AG04449 (cell line): ENCODE data around the gene SLC6A13.

ENCODE experiments used
- CTCF ChIA-PET: fragments of 350-600 bp; formaldehyde crosslinking; extraction: SDS; loops from one replicate; lab custom pipeline; 2021; ENCODE audit warnings: antibody characterized with exemption; lab: Yijun Ruan, JAX
- POLR2A ChIA-PET: fragments of 400-600, 350-600 bp; formaldehyde crosslinking; extraction: SDS; loops from one replicate; lab custom pipeline; 2020; ENCODE audit warnings: antibody characterized with exemption, inconsistent platforms; lab: Yijun Ruan, JAX
- DNase-seq: peaks from one replicate; pipeline ENCODE4 v3.0.0-alpha.2; 2010; ENCODE audit warnings: low read depth, low spot score
- H3K4me3 ChIP-seq: 2 replicates; pipeline ENCODE4 v1.5.1; 2011; ENCODE audit warnings: low read depth, mild to moderate bottlenecking, control low read depth, low read length
- TF ChIP-seq, protein P1 (sequence below): IDR thresholded peaks from one replicate; pipeline ENCODE4 v1.5.1; 2011; ENCODE audit warnings: mild to moderate bottlenecking, moderate library complexity, low read length, control low read depth, inconsistent platforms; ENCODE audit not compliant: insufficient read depth; ENCODE audit errors: missing control alignments

The SLC6A13 gene

DNA sequence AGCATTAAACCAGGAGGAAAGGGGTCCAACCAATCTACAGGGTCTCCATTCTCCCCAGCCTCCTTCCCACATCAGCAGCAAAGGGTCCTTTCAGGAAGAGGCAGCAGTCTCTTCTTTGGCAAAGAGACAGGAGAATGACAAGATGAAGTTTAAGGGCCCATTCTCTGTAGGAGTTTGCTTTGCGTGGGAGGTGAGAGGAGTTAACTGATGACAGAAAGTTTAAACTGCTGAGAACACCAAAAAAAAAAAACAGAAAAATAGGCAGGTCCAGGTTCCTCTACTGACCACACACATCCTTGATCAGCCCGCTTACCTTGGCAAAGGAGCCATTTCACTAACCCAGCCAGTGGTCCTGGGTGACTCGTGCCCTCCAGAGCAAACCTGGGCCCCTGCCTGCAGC, 5.7 kb downstream of the SLC6A13 start:
- TF ChIP-seq, protein P1, sequence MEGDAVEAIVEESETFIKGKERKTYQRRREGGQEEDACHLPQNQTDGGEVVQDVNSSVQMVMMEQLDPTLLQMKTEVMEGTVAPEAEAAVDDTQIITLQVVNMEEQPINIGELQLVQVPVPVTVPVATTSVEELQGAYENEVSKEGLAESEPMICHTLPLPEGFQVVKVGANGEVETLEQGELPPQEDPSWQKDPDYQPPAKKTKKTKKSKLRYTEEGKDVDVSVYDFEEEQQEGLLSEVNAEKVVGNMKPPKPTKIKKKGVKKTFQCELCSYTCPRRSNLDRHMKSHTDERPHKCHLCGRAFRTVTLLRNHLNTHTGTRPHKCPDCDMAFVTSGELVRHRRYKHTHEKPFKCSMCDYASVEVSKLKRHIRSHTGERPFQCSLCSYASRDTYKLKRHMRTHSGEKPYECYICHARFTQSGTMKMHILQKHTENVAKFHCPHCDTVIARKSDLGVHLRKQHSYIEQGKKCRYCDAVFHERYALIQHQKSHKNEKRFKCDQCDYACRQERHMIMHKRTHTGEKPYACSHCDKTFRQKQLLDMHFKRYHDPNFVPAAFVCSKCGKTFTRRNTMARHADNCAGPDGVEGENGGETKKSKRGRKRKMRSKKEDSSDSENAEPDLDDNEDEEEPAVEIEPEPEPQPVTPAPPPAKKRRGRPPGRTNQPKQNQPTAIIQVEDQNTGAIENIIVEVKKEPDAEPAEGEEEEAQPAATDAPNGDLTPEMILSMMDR, result no peak
- H3K4me3 ChIP-seq, result no peak overlapping the region
- ChIA-PET CTCF (no interaction called here), POLR2A (no interaction called here)
- DNase-seq, result no peak

DNA sequence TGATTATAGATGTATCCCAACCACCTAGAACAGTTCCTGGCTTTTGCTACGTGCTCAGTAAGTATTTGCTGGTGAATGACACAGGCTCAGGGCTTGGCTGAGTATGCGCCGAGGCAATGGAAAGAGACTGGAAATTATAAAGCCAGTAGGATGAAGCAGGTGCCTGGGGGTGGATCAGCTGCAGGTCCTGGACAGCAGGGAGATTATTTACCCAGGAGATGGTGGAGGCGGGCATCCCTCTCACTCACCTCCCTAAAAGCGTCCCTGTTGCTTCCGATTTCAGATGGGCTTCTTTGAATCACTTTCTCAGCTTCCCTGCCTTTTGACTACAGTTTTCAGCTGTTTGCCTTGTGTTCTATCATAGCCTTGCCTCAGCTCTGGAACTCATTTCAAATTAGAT, 6.4 kb downstream of the SLC6A13 start:
- DNase-seq, result no peak
- ChIA-PET CTCF (no interaction called here), POLR2A (no interaction called here)
- H3K4me3 ChIP-seq, result no peak overlapping the region
- TF ChIP-seq, protein P1, result no peak

DNA sequence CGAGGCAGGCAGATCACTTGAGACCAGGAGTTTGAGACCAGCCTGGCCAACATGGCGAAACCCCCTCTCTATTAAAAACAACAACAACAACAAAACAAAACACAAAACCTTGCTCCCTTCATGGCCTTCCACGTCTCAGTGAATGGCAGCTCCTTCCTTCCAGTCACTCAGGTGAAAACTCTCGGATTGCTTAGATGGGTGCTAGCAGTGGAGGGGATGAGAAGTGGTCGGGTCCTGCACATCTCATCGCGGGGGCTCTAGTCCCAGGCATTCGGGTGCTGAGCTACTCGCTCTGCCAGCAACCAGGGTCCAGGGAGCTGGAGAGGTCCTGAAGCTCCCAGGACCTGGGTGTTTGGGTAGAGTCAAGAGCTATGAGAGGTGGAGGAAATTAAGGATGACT, 7.7 kb downstream of the SLC6A13 start:
- CTCF ChIA-PET, result no interaction called here
- H3K4me3 ChIP-seq, result no peak overlapping the region
- POLR2A ChIA-PET, result interaction anchor here (0.6 kb wide), 1 partner anchor 10 kb away, joined by 3 read pairs; no protein-coding TSS in a partner anchor
- TF ChIP-seq, protein P1, result no peak
- no peak for DNase-seq

DNA sequence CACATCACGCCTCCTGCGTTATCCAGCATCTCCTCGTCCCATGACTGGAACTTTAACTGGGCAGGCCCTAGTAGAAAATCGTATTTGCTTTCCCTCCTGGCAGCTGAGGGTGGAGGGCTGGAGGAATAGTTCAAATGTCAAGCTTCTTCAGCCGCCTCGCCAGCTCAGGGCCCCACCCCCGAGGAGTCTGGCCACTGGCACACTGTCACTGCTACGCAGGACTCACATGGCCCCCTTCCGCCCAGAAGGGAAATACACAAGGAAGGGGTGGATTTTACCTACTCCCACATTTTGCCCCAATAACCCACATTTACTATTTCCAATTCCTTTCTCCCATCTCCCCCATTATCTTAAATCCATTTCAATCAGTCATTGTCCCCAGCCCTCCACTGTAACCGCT, 8.6 kb downstream of the SLC6A13 start:
- no peak for DNase-seq
- TF ChIP-seq, protein P1, result no peak
- no peak overlapping the region for H3K4me3 ChIP-seq
- POLR2A ChIA-PET, result no interaction called here
- CTCF ChIA-PET, result no interaction called here

DNA sequence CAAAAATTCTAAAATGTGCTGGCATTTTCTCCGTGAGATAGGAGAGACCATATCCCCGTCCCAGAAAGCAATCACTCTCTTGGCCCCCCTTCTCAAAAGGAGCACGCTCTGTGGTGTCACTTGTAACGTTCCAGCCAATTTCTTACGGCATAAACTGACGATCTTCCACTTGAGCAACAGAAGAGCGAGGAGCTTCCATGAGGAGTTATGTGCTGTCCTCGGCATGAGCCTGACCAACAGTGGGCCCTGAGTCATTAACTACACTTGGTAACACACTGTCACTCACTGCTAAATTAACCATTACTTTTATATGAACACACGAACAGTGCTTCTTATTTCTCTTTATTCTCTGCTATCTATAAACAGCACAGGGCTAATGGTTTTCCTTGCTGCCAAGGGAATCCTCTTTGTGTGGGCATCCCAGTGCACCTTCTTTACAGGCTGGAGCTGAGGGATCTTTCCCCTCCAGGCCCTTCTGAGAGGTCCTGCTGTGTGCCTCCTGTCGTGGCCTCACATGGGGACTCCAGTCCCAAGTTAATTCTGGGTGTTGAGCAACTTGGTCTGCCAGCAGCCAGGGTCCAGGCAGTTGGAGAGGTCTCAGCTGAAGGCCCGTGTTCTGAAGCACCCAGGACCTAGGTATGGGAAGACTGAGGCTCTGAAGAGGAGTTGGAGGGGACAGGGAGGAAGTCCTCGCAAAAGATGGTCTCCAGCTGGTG, 9.4 kb downstream of the SLC6A13 start:
- no peak overlapping the region for H3K4me3 ChIP-seq
- TF ChIP-seq, protein P1, result no peak
- ChIA-PET CTCF (no interaction called here), POLR2A (no interaction called here)
- no peak for DNase-seq

DNA sequence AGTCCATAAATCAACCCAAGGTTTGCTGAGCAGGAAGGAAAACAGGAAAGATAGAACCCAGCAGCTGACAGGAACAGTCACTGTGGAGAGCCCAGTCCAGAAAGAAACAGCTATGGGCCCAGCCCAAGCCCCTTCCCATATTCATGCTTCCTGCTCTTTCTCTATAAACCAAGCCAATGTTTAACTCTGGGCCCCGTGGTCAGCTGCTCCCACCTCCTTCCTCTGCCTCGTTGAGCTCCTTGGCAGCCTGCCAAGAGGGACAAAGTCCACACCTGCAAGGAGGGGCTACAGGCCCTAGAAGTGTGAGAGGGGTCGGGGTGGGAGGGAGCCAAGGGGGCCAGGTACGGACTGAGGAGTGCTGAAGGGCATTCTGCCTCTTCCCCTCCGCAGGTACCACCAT, 10.0 kb downstream of the SLC6A13 start:
- no peak overlapping the region for H3K4me3 ChIP-seq
- ChIA-PET CTCF (no interaction called here), POLR2A (no interaction called here)
- TF ChIP-seq, protein P1, result no peak
- DNase-seq, result no peak
